Activated T-helper 1 cell treated with Interleukin-2 at 50 U/mL for 16 hours (primary cell): Measurements from ENCODE around the gene COL4A2.

ENCODE experiments used
- DNase-seq: peaks from one replicate; pipeline ENCODE4 v3.0.0-alpha.2; 2020; ENCODE audit warnings: low read depth

The COL4A2 gene

GRCh38 chr13:110290826-110291225, 16.3 kb upstream of the COL4A2 start:
- DNase-seq: no peak

- DNase-seq: no peak
Observed at GRCh38 chr13:110291286-110291685, 15.8 kb upstream of the COL4A2 start.

GRCh38 chr13:110293037-110293436, 14.0 kb upstream of the COL4A2 start:
- no peak for DNase-seq

DNA sequence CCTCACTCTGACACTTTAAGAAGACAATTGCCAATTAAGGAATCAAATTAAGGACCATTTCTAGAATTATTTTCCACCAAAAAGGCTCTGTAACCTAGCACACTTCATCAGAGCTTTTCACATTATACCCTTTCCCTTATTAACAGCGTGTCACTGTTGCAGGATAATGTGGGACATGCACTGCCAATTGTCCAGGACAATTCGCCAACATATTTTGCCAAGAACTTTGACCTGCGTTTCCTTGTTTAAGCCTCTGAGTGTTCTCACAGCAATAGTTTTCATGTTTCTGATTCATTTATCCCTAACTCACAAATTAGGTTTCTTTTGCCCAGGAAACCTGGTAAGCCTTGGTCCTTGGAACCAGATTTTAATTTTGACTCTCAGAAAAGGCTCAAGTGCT, 13.4 kb upstream of the COL4A2 start:
- DNase-seq: no peak

GRCh38 chr13:110294146-110294545, 12.9 kb upstream of the COL4A2 start:
- no peak for DNase-seq

DNA sequence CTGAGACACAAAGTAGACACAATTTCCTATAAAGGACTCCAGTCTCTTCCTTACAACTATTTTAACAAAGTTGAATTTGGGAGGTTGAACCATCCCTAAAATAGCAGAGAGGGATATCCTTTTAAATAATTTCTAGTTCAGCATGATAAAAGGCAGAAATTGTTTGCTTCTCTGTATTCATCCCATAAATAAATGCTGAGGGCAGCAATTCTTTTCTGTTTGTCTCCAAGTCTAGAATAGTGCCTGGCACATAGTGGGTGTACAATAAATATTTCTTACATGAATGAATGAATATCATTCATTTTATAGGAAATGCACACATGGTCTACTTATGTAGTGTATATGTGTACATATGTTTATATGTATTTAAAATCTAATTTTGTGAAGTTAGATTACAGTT, 12.5 kb upstream of the COL4A2 start:
- no peak for DNase-seq

DNA sequence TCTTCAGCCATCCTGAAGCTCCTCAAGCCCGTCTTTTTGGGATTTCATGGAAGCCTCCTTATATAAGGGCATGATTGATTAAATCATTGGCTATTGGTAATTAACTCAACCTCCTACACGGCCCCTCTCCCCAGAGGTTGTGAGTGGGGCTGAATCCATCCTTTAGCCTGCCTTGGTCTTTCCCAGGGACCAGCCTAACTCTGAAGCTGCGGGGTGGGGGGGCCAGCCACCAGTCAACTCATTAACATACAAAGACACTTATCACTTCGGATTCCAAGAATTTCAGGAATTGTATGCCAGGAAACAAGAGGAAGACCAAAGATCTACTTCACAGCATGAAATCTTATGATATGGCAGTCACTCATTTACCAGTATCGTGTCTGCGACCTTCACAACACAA, 10.1 kb upstream of the COL4A2 start:
- DNase-seq: no peak

DNA sequence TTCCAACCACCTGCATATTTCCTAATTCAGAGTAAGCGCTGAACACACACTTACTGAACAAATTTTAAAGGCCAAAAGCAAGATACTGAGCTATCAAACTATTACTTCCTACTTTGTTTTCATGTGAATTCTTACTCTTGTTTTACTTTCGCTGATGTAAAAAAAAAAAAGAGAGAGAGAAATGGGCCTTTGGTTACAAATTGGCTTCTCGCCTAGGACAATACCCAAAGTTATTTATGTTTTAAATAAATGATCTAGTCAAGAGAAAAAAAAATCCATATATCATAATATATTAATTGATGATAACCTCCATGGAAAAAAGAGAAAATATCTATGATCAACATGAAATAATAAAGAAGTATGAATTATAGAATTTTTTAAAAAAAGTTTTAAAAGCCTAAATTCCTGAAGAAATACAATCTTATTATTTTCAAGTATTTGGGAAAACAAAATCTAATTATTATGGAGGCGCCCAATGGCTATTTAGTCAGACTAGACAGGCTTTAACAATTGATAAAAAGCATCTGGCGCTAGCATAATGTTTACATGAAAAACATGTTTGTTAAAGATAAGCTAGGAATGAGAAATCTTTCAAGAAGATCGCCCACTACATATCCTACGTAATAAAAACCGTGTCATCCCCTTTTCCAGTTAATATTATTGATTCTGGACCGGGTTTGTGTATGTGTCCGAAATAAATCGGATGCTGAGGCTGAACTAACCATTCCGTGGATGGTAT, 9.1 kb upstream of the COL4A2 start:
- DNase-seq: no peak

- DNase-seq: no peak
Observed at GRCh38 chr13:110298505-110299282, 8.4 kb upstream of the COL4A2 start.

GRCh38 chr13:110299283-110299840, 7.7 kb upstream of the COL4A2 start:
- DNase-seq: no peak

GRCh38 chr13:110300090-110300815, 6.8 kb upstream of the COL4A2 start:
- no peak for DNase-seq

DNA sequence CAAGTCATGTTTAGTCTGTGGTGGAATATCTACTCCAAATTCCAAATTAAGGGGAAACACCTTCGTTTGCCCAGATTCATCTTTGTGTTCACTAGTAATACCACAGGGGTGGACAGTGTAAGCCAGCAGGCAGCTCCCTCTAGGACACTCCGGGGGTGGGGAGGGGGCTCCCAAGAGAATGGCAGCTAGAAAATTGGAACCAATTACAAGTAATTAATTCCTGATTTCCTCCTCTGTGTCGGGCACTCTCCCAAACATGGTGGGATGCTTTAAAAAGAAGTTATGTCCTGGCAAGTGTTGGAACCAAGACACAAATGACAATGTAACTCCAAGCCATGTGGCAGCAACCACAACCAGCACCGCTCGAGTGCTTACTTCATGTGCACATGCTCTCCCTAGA, 6.0 kb upstream of the COL4A2 start:
- no peak for DNase-seq

- DNase-seq: no peak
Observed at GRCh38 chr13:110301606-110302553, 5.2 kb upstream of the COL4A2 start.

GRCh38 chr13:110302997-110303396, 4.1 kb upstream of the COL4A2 start:
- no peak for DNase-seq

DNA sequence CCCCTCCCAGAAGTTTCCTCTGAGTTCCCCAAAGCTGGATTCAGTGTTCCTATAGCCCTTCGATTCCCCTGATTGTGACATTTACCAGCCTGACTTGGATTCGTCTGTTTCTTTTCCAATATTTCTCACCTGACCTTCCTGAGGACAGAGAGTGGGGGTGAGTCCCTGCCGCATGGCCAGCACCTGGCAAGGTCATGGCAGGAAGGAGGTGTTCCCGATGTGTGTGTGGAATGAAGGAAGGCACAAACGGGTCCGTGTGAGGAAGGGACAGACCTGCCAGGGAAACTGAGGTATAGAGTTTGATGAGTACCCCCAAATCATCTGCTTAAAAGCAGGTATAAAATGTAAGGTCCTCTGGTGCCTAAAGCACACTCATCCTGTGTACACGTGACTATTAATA, 3.4 kb upstream of the COL4A2 start:
- no peak for DNase-seq

GRCh38 chr13:110304256-110304655, 2.8 kb upstream of the COL4A2 start:
- DNase-seq: no peak

DNA sequence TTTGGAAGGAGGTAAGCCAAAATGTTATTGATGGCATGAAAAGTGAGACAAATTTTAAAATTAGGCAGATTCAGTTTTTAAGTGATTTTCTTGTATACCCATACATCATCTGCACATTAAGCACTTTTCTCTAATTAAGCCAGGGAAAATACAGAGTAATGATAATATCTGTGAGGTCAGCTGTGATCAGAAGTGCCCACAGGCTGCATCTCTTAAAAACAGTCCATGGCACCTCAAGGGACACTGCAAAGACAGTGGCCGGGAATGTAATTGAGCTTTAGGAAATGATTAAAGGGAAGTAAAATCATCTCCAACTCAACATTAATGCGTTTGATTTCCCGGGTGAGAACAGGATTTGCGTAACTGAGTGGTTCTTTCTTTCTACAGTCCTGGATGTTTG, 2.1 kb upstream of the COL4A2 start:
- DNase-seq: no peak

- no peak for DNase-seq
Observed at GRCh38 chr13:110305544-110305943, 1.5 kb upstream of the COL4A2 start.

GRCh38 chr13:110305949-110306339, 1.1 kb upstream of the COL4A2 start:
- no peak for DNase-seq

DNA sequence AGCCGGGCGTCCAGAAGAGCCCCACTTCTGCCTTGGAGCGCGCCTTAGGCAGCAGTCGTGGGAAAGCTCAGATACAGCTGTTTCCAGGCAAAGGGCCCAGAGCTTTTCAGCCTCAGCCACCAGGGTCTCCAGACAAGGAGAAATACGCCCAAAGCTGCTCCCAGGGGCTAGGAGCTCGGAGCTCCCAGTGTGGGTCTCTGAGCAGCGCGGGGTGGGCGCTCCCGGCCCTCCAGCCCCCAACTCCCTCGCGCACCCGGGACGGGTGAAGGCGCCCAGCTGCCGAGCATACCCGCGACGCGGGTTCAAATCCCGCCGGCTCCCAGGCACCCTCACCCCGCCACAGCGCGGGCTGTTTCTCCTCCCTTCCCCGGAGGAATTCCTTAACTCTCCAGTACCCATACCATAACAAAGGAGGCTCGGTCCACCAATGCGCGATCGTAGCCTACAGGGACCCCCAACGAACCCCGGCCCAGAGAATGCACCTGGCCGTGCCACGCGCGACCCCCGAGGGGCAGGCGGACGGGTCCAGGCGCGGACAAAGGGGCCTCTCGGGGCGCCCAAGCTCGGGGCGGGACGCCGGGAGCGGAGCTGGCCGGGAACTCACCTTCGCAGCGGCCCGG, 634 bp upstream of the COL4A2 start:
- no peak for DNase-seq
